ENCODE measurements around the gene EPB41. TPM values are rescaled to one million over a fixed set of nuclear protein-coding genes. Genes with fewer than 3 reads are reported as not detected.

EPB41 gene
- total RNA-seq, 4 donors from 2014 or later: 16.7 to 30.8 (median 21.7) TPM

DNA sequence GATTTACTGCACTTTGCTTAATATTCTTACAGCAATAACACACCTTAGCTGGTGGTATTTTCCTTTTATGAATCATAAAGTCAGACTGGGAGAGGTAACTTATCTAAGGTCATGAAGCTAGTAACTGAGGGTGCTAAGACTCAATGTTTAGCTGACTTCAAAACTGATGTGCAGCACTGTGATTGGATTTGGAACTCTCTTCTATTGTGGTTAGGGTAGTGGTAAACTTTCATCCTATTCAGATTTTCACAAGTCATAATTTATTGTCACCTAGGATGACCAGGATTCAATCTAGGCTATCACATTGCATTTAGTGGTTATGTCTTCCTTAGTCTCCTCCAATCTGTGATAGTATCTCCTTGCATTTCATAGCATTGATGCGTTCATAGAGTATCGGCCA is 18.9 kb downstream of the EPB41 start:
- no peak overlapping the region for H3K27ac ChIP-seq
- H3K9me3 ChIP-seq: no peaks in the 10 kb centered on the region
- peaks cover 0 to 7% (median 2%) of the 10 kb centered on the region in 3 donors for H3K4me1 ChIP-seq
- no peak for TF ChIP-seq EP300 (IDR thresholded peaks at IDR 0.05)
- TF ChIP-seq, protein P1, sequence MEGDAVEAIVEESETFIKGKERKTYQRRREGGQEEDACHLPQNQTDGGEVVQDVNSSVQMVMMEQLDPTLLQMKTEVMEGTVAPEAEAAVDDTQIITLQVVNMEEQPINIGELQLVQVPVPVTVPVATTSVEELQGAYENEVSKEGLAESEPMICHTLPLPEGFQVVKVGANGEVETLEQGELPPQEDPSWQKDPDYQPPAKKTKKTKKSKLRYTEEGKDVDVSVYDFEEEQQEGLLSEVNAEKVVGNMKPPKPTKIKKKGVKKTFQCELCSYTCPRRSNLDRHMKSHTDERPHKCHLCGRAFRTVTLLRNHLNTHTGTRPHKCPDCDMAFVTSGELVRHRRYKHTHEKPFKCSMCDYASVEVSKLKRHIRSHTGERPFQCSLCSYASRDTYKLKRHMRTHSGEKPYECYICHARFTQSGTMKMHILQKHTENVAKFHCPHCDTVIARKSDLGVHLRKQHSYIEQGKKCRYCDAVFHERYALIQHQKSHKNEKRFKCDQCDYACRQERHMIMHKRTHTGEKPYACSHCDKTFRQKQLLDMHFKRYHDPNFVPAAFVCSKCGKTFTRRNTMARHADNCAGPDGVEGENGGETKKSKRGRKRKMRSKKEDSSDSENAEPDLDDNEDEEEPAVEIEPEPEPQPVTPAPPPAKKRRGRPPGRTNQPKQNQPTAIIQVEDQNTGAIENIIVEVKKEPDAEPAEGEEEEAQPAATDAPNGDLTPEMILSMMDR (IDR thresholded peaks at IDR 0.05): no peak
- TF ChIP-seq POLR2A (IDR thresholded peaks at IDR 0.05): no peak
- no peak for TF ChIP-seq POLR2AphosphoS5 (IDR thresholded peaks at IDR 0.05)
- H3K4me3 ChIP-seq: no peak overlapping the region
- ATAC-seq: no peak
- H3K27me3 ChIP-seq: no peaks in the 10 kb centered on the region
- WGBS, 2 donors (ENCODE audit: low coverage in 1 of 2): 89 to 93% methylated on average over 2 of the region's 2 CpGs
- no peaks in the 10 kb centered on the region for H3K36me3 ChIP-seq

- ATAC-seq: no peak
- H3K27me3 ChIP-seq: no peaks in the 10 kb centered on the region
- no peaks in the 10 kb centered on the region for H3K36me3 ChIP-seq
- no peaks in the 10 kb centered on the region for H3K9me3 ChIP-seq
- no peak overlapping the region for H3K27ac ChIP-seq
- TF ChIP-seq POLR2AphosphoS5 (IDR thresholded peaks at IDR 0.05): no peak
- TF ChIP-seq EP300 (IDR thresholded peaks at IDR 0.05): no peak
- no peak for TF ChIP-seq POLR2A (IDR thresholded peaks at IDR 0.05)
- TF ChIP-seq, protein P1 (IDR thresholded peaks at IDR 0.05): no peak
- H3K4me3 ChIP-seq: no peak overlapping the region
- peaks cover 0 to under 1% (median 0%) of the 10 kb centered on the region in 3 donors for H3K4me1 ChIP-seq
These were observed 19.5 kb downstream of the EPB41 start for GRCh38 chr1:28933918-28934317.

DNA sequence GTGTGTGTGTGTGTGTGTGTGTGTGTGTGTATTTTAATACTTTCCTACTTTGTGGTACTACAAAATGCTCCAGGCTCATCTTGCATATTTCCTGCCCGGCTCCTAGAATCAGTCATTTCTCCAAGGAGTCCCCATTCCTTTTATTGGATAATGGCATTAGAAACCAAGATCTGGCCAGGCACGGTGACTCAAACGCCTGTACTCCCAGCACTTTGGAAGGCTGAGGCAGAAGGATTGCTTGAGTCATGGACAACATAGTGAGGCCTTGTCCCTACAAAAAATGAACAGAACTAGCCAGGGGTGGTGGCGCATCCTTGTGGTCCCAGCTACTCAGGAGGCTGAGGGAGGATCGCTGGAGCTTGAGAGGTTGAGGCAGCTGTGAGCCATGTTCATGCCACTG is 20.3 kb downstream of the EPB41 start:
- TF ChIP-seq POLR2A (IDR thresholded peaks at IDR 0.05): no peak
- TF ChIP-seq EP300 (IDR thresholded peaks at IDR 0.05): no peak
- TF ChIP-seq, protein P1 (IDR thresholded peaks at IDR 0.05): no peak
- TF ChIP-seq POLR2AphosphoS5 (IDR thresholded peaks at IDR 0.05): no peak
- WGBS, 2 donors (ENCODE audit: low coverage in 1 of 2): no CpG with 5 or more reads among the region's 5 CpGs
- no peak overlapping the region for H3K4me3 ChIP-seq
- H3K4me1 ChIP-seq: no peaks in the 10 kb centered on the region
- no peaks in the 10 kb centered on the region for H3K27me3 ChIP-seq
- H3K9me3 ChIP-seq: no peaks in the 10 kb centered on the region
- H3K36me3 ChIP-seq: no peaks in the 10 kb centered on the region
- no peak overlapping the region for H3K27ac ChIP-seq
- ATAC-seq: no peak

- Histone ChIP-seq H3K27me3 (no peaks in the 10 kb centered on the region), H3K36me3 (no peaks in the 10 kb centered on the region), H3K9me3 (no peaks in the 10 kb centered on the region), H3K4me1 (no peaks in the 10 kb centered on the region), H3K27ac (no peak overlapping the region), H3K4me3 (no peak overlapping the region)
- TF ChIP-seq POLR2A (IDR thresholded peaks at IDR 0.05) (no peak), EP300 (IDR thresholded peaks at IDR 0.05) (no peak), POLR2AphosphoS5 (IDR thresholded peaks at IDR 0.05) (no peak)
- TF ChIP-seq, protein P1 (IDR thresholded peaks at IDR 0.05): no peak
- ATAC-seq: no peak
- WGBS, 2 donors (ENCODE audit: low coverage in 1 of 2): 89 to 100% methylated on average over 3 of the region's 5 CpGs
These were observed 20.9 kb downstream of the EPB41 start for GRCh38 chr1:28935293-28935692.

GRCh38 chr1:28936094-28936493 is 21.7 kb downstream of the EPB41 start:
- Histone ChIP-seq H3K4me1 (no peaks in the 10 kb centered on the region), H3K4me3 (no peak overlapping the region), H3K9me3 (no peaks in the 10 kb centered on the region), H3K27me3 (no peaks in the 10 kb centered on the region), H3K27ac (no peak overlapping the region), H3K36me3 (no peaks in the 10 kb centered on the region)
- 100% methylated on average over 1 of the region's 1 CpG for WGBS, 2 donors (ENCODE audit: low coverage in 1 of 2)
- TF ChIP-seq, protein P1 (IDR thresholded peaks at IDR 0.05): no peak
- no peak for TF ChIP-seq POLR2AphosphoS5 (IDR thresholded peaks at IDR 0.05)
- no peak for TF ChIP-seq EP300 (IDR thresholded peaks at IDR 0.05)
- no peak for TF ChIP-seq POLR2A (IDR thresholded peaks at IDR 0.05)
- no peak for ATAC-seq
